CD4-positive, alpha-beta T cell treated with Interleukin-15 for 4 hours (primary cell): ENCODE measurements around the gene ZNF521.

Source experiments
- DNase-seq: peaks from one replicate; pipeline ENCODE4 v3.0.0-alpha.2; 2020; ENCODE audit warnings: low spot score

The ZNF521 gene

DNA sequence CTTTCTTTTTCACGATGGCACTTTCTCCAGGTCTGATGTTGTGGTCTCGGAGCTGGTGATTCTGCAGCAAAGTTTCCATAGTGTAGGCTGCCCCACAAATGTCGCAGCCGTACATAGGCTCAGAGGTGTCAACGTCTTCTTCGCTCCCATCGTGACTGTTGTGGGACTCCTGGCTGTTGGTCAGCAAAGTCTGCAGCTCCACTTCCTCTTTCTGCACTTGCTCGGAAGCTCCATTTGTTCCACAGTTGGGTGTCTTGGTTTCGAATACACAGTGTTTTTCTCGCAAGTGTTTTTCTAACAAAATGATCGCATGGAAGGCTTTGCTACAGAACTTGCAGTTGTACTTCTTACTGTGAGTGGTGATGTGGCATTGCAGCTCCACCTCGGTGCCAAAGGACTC is 126.8 kb downstream of the ZNF521 start:
- DNase-seq, result no peak

DNA sequence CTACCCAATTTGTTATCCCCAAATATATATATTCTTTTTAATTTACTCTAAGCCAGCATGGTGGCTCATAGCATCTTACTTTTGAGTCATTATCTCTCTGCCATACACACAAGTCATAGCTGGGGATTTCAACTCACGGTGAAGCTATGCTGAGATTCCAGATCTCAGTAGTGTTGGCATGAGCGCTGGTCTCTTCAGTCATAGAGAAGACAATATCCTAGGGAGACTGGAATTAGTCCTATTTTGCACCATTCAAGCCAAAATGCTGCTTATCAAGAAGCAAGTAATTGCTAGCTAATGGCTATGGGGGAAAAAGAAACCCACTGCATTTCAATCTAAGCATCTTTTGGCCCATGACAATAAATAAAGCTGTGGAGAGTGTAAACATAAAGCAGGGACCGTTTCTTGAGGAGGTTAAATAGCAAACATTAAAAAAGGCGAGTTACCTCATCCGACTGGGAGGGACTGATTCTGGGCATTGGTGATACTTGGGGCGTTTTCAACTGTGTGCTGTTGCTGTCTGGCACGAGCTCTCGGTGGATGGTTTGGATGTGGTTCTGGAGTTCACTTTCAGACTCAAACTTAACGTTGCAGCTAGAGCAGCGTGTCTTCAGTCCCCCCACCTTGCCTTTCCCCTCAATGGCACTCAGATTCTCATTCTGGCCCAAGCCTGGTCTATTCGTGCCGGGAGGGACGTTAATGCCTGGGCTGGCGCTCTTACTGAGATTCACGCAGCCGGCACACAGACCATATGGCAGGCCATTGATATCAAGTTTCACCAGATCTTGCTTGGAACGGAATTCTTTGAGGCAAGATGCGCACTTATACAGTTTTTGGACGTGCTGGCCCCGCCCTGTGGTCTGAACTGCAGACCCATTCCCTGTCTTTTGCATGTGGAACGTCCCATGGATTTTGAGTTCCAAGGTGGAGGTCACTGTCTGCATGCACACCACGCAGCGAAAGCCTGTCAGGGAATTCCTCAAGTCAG is 127.8 kb downstream of the ZNF521 start:
- DNase-seq, result no peak

DNA sequence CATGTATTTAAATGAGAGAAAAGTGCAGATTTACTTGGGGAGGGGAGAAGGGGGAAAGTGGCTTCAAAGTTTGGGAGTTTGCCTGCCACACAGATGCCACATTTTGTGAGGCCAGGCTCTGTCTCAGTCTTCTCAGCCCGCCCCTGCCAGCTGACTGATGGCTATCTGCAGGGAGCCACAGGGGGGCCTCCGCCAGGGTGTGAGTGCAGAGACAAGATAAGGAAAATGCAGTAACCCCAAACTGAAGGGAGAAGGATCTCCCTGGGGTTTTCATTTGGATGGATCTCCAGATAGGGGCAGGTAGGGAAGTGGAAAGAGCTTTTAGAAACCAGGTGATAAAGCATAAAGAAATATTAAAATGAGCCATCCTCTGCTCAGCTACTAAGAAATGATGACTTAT is 128.8 kb downstream of the ZNF521 start:
- no peak for DNase-seq

DNA sequence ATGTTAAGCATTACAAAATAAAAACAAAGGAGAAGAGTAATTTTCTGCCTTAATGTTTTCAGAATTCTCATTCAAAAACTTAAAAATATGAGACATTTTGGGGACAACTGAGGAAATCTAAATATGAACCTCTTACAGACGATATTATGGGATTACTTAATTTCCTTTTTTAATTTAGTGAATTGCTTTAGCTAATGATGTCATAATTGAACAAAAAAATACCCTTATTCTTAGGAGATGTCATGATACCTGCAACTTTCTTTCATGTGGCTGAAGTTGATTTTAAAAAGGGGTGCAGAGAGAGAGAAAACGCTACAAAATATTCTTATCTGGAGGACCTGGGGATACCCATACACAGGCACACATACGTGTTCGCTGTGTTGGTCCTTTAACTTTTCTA is 129.3 kb downstream of the ZNF521 start:
- DNase-seq, result no peak

DNA sequence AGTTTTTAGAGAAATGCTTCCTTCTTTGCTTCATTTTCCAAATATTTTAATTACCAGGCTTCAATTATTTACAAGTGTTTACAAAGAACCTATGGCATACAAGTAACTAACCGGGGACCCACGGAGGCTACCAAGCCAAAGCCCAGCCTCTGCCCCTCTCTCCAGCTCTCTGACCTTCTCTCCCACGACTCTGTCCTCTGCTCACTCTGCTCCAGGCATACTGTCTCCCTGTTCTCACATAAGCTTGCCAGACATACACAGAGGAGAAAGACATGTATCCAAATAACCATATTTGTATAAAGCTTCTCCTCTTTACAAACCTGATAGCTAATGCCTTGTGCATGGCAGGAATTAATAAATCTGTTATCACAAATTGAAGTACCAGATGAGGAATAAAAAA is 141.3 kb downstream of the ZNF521 start:
- DNase-seq, result no peak

DNA sequence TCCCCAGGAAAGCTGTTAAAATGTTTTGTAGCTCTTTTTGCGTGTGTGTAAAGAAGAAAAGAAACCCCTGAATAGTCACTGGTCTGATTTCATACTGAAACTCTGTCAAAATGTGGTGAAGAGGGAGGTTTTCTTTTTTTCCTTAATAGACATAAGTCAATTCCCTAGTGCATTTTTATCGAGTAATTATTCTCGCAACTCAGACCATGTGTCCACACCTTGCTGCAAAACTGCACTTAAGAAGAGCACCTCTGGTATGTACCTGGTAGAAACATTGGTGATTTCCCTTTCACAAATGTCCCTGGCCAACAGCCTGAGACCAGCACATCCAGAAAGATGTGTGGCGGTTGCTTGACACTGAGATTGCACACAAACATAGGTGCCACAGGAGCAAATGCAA is 159.9 kb downstream of the ZNF521 start:
- DNase-seq, result no peak

DNA sequence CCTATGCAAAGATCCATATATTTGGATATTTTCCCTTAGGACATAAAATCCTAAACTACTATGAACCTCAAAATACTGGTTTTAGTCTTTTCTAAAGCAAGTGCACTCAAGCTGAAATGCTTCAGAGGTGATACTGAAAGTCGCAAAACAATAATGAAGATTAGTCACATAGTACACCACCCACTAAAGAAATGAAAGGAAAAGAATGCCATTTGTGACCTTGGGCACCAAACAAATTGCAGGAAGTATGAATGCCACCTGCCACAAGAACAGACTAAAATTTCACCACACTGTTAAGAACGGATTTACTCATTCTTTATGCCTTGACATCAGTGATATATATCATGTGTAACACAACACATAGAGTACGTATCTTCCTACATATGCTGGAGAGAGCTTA is 161.5 kb downstream of the ZNF521 start:
- no peak for DNase-seq

DNA sequence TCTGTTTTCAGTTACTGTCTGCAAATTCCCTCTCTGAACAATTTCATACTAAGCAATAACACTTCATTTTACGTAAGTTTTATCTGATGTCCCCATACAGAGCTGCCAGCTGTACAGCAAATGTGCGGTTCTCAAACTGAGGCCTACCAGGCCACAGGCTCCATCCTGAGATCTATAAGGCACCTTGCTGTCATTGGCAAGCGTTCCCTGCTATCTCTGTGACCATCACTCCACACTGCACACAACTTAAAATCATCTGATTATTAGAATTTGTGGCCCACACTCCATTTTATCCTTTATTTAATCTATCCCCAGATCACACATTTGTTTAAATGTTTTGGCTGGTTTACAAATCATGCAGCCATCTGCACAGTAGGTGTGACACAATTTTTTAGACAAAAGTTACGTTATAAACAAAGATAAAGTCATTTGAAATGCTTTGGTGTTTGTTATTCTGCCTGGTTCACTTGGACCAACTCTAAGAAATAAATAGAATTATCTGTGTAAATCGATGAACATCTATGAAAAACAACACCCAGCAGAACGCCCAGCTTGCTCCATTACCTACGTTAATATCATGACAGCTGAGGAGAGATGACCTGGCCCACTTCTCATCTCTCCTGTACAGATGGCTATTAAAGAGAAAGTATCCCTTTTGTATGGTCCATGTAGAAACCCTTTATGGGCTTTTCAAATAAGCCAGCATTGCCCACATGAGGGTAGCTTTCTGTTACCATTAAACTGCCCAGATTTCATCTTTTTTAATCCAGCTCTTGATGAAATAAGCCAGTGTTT is 162.4 kb downstream of the ZNF521 start:
- DNase-seq, result no peak

DNA sequence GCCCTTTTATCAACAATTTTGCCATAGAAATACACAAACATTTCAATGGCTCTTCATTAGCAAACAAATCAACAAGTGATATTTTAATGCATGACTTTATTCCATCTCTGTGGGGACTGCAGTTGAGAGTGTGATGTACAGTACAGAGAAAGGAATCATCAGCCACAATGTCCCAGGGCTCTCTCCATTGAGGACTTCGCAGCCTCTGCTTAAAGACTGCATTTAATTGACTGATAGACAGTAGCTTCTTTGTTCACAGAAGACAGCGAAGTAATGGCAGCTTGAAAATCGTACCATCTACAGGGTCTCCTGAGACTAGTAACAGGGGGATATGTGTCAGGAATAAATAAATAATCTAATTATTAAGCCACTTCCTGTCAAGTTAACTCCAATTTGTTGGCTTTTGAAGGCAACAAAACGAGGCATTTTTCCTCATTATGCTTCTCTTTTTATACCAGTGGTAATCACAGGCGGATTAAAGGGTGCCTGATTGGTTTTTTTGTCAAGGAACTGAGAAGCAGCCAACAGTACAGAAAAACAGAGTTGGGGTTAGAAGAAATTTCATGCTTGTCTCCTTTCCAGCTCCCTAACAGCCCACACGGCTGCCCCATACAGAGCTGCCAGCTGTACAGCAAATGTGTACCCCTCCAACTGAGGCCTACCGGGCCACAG is 164.3 kb downstream of the ZNF521 start:
- no peak for DNase-seq

DNA sequence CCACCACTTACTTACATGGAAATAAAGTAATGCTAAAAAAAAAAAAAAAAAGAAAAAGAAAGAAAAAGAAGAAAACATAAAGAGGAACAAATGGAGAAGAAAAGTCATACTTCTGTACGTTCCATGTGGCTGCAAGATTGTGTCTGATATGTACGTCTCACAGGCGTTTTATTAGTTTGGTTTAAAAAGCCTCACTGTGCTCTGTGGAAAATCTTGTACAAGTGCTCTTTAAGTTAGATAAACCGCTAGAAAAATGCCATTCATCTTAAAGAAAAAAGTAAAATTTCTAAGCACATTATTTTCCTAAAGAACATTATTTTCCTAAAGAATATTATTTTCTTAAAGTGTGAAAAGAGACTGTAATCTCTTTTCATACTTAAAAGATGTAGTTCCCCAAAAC is 165.1 kb downstream of the ZNF521 start:
- no peak for DNase-seq

DNA sequence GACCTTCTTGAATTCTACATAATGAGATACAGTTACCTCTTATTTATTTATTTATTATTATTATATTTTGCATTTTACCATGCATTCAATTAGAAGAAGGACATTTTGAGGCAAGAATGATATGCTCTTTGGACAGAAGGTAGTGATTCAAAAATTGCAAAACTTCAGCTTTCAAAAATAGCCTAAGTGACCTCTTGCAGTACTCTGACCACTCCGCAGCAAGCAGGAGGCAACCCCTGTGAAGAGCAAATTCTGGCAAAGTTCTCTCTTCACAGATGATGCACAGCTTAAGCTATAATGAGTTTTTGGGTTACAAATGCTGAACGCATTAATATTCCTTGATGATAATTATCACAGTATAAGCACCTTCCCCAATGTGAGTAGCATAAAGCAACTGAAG is 170.0 kb downstream of the ZNF521 start:
- DNase-seq, result no peak

DNA sequence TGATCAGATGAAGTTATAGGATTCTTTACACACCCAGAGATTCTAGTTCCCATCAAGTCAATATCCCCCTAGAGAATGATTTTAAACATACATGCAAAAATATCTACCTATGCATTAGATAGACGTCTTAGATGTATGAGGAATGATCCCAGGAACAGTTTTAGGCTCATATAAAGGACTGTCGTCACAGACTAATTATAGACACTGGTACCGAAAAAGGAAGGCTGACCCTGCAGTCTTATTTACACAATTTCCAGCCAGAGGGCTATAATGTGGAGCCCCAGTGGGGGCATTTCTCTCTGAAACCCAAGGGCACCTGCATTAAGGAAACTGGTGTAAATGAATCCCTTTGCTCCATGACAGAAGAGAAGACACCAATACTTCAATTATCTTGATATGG is 170.4 kb downstream of the ZNF521 start:
- no peak for DNase-seq

DNA sequence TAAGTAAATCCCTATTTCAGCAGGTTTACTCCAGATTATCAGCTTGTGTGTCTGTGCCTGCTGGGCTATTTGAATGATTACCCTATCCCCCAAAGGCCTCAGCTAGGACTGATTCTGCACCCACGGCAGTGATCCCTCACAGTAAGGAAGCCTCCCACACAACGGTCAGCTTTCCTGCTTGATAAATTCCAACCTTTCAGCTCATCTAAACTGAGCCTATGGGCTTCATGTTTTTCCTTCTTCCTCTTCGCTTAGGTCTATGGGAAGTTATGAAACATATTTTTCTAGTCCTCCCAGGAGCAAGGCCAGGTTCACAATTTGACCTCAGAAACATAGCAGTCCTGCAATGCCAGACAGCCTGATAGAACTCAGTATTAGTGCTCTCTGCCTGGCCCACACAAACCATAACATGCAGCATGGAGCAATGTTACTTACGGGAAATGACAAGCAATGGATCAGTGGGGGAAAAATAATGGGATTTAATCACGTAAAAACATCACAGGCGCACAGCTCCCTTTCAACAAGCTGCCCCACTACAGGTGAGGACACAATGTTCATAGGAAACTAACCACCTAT is 170.9 kb downstream of the ZNF521 start:
- no peak for DNase-seq

DNA sequence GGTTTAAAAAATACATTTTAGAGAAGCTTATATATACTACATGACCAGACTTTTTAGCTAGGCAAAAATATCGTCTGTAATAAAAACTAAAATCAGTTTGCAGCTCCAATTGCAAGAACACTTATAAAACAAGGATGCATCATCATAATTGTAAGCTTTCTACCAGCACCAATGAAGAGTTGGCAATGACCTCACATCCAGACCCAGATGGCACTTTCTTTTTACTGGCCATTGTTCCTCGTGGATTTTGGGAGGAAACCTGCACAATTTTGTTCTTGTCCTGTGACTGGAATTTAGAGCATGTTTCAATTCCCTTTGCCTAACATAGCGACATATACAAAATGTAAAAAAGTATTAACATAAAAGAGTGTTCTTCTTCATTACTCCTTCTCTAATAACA is 174.3 kb downstream of the ZNF521 start:
- DNase-seq, result no peak

DNA sequence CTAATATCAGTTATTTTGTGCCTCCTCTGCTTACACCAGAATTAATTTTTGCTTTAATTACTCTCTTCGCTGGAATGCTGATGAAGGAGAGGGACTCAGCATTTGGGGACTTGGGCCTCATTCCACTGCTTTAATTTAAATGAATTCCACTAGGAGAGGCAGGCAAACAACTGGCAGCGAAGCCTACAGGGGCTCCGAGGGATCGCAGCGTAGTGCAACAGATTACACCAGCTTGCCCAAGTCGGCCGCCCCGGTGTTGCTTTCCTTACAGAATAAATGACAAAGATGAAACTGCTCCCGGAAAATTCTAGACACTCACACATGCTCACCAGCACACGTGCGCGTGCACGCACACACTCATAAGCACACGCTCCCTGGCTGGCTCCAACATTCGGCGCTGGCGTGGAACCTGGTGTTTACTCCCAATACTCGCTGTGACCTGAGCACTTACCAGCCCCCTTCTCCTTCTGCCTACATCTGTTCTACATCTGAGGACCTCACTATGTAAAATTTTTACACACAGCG is 175.4 kb downstream of the ZNF521 start:
- DNase-seq, result no peak

DNA sequence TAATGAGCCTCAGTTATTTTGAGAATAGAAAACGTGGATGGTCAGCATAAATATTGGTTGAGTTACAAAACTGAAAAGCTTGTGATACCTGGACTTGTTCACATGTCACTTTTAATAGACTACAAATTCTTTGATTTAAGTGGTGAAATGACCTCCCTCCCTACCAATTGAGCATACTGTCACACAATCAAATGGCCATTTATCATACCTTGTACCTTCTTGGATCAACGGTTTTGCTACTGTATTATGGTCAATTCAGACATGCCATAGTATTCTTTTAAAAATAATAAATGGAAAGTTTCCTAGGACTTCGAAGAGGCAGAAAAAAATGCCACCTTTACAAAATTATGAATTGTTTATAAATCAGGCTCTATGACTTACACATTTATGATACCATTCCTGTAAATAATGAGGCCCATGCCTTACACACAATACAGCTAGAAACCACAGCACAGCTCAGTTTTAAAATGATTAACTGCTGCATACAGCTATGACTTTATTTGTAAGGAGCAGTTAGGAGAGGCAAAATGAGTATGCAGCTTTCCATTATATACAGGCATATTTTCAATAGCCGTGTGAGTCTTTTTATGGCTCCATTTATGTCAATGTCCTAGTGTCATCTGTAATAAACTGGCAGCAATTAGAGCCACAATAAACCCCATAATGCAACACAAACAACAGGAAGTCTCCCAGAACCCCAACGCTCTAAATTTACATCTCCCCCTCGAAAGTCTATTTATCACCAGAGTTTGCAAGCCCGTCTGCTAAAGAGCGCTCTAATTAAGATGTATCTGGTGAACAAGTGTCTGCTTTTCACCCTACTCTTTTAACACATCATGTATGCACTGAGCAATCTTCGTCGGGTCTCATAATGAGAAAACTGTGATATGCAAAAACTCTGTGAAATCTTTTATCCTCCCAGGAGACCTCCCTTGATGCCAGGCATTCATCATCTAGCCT is 176.1 kb downstream of the ZNF521 start:
- DNase-seq, result no peak

DNA sequence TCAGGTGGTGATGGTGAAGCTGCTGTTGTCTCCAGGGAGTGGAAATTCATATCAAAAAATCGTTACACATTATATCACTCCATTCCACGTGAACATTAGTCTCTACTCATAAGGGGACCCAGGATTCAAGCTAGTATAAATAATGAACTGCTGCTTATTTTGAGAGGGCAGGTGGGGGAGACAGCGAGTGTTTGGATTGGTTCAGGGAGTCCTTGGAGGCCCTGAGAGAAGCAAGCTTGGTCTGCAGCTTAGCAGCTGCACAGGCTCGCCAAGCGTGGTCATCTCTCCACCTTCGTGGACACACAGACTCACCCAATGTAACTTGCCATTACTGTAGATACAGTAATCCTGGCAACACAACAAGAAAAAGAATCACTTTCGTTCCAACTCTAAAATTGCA is 177.6 kb downstream of the ZNF521 start:
- no peak for DNase-seq

DNA sequence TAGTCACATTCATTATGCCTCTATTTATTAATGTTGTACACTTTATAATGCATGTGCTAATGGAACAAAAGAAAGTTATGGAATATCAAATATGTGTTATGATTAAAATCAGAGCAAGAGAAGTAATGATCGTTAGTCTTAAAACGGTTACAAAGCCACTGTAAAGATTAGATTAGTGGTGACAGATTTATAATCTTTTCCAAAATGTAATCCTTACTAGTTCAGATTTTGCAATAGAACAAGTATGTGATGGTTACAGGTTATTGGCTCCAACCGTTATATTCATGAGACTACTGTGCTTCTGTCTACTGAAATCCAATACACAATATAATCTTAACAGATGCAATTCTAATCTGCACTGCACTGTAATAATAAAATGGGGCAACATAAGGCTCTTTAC is 180.6 kb downstream of the ZNF521 start:
- DNase-seq, result no peak

DNA sequence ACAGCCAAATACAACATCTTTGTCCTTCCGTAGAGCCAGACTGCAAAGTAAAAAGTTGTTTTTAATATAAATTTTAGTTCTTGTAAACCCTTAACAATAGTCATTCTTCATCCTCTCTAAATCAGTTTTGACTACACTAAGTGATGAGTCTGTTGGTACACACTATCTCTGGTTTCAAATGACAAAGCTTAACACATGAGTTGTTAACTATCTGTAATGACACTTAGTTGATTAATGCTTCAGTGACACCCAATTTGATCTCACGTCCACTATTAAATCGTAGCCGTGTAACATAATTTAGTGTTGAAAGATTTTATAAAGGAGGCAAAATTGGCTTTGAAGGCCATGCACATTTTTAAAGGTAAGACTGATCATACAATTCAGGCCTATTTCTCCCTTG is 181.6 kb downstream of the ZNF521 start:
- DNase-seq, result no peak

DNA sequence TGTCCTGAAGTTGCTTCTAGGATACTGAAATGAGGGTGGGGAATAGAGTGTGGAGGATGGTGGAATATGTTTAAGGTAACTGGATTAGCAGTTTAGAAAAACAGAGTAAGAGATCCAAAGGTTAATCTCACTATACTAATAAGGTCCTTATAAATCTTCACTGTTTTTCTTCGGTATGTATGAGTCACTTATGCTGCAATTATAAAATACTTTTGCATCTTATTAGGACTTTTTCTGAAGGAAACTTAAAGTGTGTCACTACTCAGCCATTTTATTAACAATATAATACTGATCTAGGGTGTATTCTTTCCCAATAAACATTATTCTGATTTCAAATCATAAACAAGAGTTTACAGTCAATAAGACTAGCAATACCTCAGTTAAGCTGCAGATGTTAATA is 182.3 kb downstream of the ZNF521 start:
- no peak for DNase-seq
